ENCODE results near the gene DPEP1.

Gene DPEP1

GRCh38 chr16:89678258-89678657 lies 64.8 kb downstream of the DPEP1 start:
- FAIRE-seq = no peak

GRCh38 chr16:89685916-89686315 lies 72.5 kb downstream of the DPEP1 start:
- DNase-seq (ENCODE audit: low spot score) (no peak), FAIRE-seq (no peak)

More at GRCh38 chr16:89678258-89678657, 64.8 kb downstream of the DPEP1 start:
- DNase-seq (ENCODE audit: low spot score) = no peak

- DNase-seq (ENCODE audit: low spot score) (peak; percentile 98), FAIRE-seq (peak; percentile 62)
Measured at GRCh38 chr16:89686520-89687091, 73.2 kb downstream of the DPEP1 start, which contains the start of gene CDK10. TSS of gene CDK10 (plus strand) at chr16:89686689. CDS start at chr16:89686711, 22 bp downstream.

GRCh38 chr16:89687092-89687940 lies 73.9 kb downstream of the DPEP1 start:
- FAIRE-seq = no peak
- DNase-seq (ENCODE audit: low spot score) = peak; percentile 43

Data from urothelium cell line (cell line).